ENCODE measurements around the gene TMOD3. TPM values are rescaled to one million over a fixed set of nuclear protein-coding genes. Genes with fewer than 3 reads are reported as not detected.
"Not testable (repeated sequence)": the region's sequence is repeated elsewhere in the genome, so short reads cannot be mapped to it uniquely, and the experiment has no call there.

Gene TMOD3
- total RNA-seq, 1 experiment from 2014 or later = 28.4 TPM

DNA sequence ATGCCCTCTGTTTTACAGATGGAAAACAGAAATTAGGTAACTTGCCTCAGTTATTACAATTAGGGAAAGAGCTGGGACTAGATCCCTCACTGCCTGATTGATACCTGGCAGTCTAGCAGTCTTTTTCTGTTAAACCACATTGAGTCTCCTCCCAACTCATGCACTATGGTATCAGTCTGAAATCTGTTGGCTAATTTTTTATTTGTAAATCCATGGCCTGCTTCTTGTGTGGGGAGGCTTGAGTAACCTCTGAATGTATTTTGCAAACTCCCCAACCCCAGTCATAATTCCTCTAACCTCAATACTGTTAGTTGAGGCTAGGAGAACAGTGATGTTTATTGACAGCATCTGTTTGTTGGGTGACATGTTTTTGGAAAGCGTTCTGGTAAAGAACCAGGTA, 35.9 kb downstream of the TMOD3 start:
- Histone ChIP-seq H3K36me3 (replicated peaks; ENCODE audit: control insufficient read depth, insufficient read depth, low read length) (peaks cover 2% of the 10 kb centered on the region; the same call in 1 of the 2 replicates), H3K27me3 (ENCODE audit: control insufficient read depth, insufficient read depth, low read length) (no peaks in the 10 kb centered on the region), H3K4me3 (ENCODE audit: insufficient read depth, low read depth, low read length) (no peak overlapping the region)
- DNase-seq = no peak

DNA sequence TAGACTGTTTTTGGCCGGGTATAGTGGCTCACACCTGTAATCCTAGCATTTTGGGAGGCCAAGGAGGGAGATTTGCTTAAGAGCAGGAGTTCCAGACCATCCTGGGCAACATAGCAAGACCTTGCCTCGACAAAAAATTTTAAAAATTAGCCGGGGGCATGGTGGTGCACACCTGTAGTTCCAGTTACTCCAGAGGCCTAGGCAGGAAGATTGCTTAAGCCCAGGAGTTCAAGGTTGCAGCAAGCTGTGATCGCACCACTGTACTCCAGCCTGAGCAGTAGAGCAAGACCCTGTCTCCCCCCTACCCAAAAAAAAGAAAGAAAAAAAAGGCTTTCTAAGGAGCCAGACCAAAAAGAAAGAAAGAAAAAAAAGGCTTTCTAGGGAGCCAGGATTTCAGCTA, 36.7 kb downstream of the TMOD3 start:
- no peak for DNase-seq
- Histone ChIP-seq H3K36me3 (replicated peaks; ENCODE audit: control insufficient read depth, insufficient read depth, low read length) (peaks cover 2% of the 10 kb centered on the region; the same call in 1 of the 2 replicates), H3K27me3 (ENCODE audit: control insufficient read depth, insufficient read depth, low read length) (no peaks in the 10 kb centered on the region), H3K4me3 (ENCODE audit: insufficient read depth, low read depth, low read length) (no peak overlapping the region)

DNA sequence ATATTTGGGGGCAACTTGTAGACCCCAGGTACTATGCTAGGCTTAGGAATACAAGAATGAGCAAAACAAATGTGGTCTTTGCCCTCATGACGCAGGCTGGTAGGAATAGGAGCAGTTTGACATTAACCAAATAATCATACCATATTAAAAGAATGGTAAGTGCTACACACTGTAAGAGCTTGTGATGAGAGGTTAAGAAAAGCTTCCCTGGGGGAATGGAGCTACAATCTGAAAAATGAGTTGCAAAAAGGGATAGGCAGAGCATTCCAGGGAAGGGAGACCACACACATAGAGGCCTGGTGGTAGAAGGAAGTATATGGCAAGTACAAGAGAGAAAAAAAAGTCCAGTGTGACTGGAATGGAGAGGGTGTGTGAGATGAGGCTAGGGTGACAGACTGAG, 37.3 kb downstream of the TMOD3 start:
- Histone ChIP-seq H3K27me3 (ENCODE audit: control insufficient read depth, insufficient read depth, low read length) (no peaks in the 10 kb centered on the region), H3K36me3 (replicated peaks; ENCODE audit: control insufficient read depth, insufficient read depth, low read length) (peaks cover 2% of the 10 kb centered on the region; the same call in 1 of the 2 replicates), H3K4me3 (ENCODE audit: insufficient read depth, low read depth, low read length) (no peak overlapping the region)
- no peak for DNase-seq

DNA sequence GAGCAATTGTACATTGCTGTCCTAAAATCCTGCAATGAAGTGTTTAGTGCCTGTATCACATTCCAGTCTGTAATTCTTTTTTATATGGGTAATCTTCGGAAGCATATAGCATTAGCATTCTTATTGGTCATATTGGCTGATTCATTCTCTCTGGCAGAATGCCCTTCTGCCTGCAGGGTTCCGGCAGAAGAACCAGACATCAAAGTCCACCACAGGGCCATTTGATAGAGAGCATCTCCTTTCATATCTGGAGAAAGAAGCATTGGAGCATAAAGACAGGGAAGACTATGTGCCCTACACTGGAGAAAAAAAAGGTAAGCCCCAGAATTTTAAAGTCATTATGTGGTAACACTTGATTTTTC, 39.6 kb downstream of the TMOD3 start:
- Histone ChIP-seq H3K36me3 (replicated peaks; ENCODE audit: control insufficient read depth, insufficient read depth, low read length) (no peaks in the 10 kb centered on the region), H3K4me3 (ENCODE audit: insufficient read depth, low read depth, low read length) (no peak overlapping the region), H3K27me3 (ENCODE audit: control insufficient read depth, insufficient read depth, low read length) (no peaks in the 10 kb centered on the region)
- no peak for DNase-seq

DNA sequence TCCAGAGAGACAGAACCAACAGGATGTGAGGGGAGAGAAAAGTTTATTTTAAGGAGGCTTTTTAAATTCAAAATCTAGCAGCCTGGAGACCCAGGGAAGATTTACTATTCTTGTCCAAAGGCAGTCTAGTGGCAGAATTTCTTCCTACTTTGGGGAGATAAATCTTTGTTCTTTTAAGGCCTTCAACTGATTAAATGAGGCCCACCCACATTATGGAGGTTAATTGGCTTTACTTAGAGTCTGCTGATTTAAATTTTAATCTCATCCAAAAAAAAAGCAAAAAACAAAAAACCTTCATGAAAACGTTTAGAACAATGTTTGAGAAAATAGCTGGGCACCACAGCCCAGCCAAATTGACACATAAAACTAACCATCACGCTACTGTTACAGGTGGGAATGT, 41.3 kb downstream of the TMOD3 start:
- DNase-seq = no peak
- Histone ChIP-seq H3K36me3 (replicated peaks; ENCODE audit: control insufficient read depth, insufficient read depth, low read length) (no peaks in the 10 kb centered on the region; the same call in 1 of the 2 replicates), H3K4me3 (ENCODE audit: insufficient read depth, low read depth, low read length) (no peak overlapping the region), H3K27me3 (ENCODE audit: control insufficient read depth, insufficient read depth, low read length) (no peaks in the 10 kb centered on the region)

DNA sequence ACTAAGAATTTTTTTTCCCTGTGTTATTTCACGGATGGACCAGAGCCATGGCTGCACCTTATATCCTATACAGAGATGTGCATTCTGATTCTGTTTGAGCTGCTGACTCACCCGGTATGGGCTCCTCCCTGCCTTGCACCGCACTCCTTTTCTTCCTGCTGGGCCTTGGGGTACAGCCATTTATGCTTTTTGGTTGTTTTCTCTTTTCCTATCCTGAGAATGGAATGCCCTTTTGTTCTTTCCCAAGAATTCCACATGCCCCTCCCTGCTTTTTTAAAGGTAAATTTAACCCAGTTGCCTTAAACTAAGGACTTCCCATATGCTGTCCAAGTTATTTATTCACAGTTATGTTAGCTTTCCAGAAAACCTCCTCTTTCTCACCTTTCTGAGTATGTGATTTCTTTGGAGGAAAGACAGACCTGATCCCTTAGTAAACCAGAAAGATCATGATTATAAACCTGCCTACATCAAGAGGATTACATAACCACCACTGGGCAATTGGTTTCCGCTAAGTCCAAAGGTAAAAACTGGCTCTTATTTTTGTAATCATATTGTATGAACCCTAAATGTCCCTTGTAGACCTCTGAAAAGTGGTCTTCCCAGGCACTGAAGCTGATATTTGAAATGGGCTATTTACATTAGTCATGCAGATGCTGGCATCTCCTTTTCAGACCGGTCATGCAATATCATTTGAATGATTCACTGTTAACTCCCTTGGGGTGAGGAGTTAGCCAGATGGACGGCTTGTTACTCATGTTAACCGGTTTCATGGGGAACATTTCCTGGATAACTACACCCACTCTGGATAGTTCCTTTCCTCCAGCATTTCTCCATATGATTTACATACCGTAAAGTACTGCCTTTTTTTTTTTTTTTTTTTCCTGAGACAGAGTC, 45.5 kb downstream of the TMOD3 start:
- no peak overlapping the region for H3K4me3 ChIP-seq (ENCODE audit: insufficient read depth, low read depth, low read length)
- no peaks in the 10 kb centered on the region for H3K27me3 ChIP-seq (ENCODE audit: control insufficient read depth, insufficient read depth, low read length)
- DNase-seq = no peak
- no peaks in the 10 kb centered on the region; the same call in 1 of the 2 replicates for H3K36me3 ChIP-seq (replicated peaks; ENCODE audit: control insufficient read depth, insufficient read depth, low read length)

DNA sequence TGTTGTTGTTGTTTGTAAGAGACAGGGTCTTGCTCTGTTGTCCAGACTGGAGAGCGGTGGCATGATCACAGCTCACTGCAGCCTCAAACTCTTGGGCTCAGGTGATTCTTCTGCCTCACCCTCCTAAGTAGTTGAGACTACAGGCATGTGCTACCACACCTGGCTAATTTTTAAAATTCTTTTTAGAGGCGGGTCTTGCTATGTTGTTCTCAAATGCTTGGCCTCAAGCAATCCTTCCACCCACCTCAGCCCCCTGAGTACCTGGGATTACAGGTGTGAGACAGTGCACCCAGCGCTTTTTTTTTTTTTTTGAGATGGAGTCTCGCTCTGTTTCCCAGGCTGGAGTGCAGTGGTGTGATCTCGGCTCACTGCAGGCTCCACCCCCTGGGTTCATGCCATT, 46.7 kb downstream of the TMOD3 start:
- Histone ChIP-seq H3K4me3 (ENCODE audit: insufficient read depth, low read depth, low read length) (no peak overlapping the region), H3K27me3 (ENCODE audit: control insufficient read depth, insufficient read depth, low read length) (no peaks in the 10 kb centered on the region), H3K36me3 (replicated peaks; ENCODE audit: control insufficient read depth, insufficient read depth, low read length) (no peaks in the 10 kb centered on the region; the same call in 1 of the 2 replicates)
- no peak for DNase-seq

DNA sequence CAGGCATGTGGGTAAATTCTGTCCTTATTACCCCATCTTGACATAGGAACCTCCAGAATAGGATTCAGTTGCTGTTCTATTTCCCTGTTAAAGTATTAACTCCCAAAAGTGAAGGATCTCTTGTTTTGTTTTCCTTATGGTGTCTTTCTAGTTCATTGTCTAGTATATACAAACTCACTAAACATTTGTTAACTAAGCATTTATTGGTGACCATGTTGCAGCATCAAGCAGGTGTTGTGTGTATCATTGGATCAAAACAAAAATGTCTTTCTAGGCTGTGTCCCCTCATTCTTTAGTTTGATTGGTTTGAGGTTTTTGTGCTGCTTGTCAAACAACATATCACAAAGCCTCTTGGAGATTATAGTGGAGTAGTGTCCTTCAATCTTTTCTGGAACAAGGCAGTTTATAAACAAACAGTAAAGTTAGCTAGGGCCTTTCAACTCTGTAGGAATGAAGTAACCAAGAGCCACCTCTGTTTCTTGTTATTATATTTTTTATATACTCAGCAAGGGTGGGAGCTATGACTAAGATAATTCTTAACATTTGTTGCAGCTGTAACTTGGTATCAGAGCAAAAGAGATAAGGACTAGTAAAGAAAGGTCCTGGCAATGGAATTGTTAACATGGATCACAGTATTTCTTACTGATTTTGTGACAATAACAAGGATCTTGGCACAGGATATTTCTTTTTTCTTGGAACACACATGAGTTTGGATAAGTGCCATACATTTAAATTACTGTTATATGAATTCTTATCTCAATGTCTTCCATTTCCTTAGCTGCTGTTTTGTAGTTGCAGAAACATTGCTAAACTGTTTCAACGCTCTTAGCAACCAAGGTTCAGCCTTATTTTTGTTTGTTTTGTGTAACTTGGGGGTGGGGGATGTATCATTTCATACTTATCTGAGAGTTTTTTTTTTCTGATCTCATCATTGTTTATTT, 49.3 kb downstream of the TMOD3 start:
- no peaks in the 10 kb centered on the region; the same call in 1 of the 2 replicates for H3K36me3 ChIP-seq (replicated peaks; ENCODE audit: control insufficient read depth, insufficient read depth, low read length)
- no peaks in the 10 kb centered on the region for H3K27me3 ChIP-seq (ENCODE audit: control insufficient read depth, insufficient read depth, low read length)
- no peak for DNase-seq
- H3K4me3 ChIP-seq (ENCODE audit: insufficient read depth, low read depth, low read length) = no peak overlapping the region

DNA sequence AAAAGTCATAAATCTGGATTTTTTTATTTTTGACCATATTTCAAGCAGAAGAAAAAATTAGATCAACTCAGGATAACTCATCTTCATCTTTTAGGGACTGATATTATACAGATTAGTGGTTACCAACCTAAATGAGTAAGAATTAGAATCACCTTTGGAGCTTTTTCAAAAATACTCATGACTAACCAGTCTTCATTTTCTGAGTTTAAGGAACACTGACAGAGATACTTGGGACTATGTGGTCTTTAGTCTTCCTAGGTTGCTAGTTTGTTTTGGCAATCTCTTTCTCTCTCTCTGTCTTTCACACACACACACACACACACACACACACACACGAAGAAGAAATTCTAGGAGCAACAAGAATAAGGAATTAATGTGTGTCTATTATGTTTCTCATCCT, 50.1 kb downstream of the TMOD3 start:
- Histone ChIP-seq H3K4me3 (ENCODE audit: insufficient read depth, low read depth, low read length) (no peak overlapping the region), H3K27me3 (ENCODE audit: control insufficient read depth, insufficient read depth, low read length) (no peaks in the 10 kb centered on the region), H3K36me3 (replicated peaks; ENCODE audit: control insufficient read depth, insufficient read depth, low read length) (no peaks in the 10 kb centered on the region; the same call in 1 of the 2 replicates)
- DNase-seq = no peak

DNA sequence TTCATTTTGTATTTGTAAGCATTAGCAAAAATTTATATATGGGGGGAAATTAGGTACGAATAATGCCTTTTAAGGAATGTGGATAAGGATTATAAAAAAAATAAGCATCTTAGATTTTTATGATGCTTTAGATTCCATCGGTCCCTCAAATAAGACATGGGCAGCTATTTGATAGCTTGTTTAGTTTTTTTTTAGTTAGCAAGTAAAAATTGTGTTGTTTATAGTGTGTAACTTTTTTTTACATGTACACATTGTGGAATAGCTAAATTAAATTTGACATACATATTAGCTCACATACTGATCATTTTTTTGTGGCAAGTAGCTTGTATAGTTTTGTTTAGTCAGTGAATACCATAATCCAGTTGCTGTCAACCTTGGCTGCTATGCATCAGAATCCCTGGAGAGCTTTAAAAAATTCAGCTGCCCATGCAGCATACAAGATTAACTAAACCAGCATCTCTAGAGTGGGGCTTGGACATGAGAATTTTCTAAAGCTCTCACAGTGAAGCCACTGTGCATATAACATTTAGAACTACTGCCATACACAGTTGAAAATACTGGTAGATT, 53.9 kb downstream of the TMOD3 start:
- Histone ChIP-seq H3K36me3 (replicated peaks; ENCODE audit: control insufficient read depth, insufficient read depth, low read length) (no peaks in the 10 kb centered on the region), H3K27me3 (ENCODE audit: control insufficient read depth, insufficient read depth, low read length) (no peaks in the 10 kb centered on the region), H3K4me3 (ENCODE audit: insufficient read depth, low read depth, low read length) (no peak overlapping the region)
- DNase-seq = no peak

DNA sequence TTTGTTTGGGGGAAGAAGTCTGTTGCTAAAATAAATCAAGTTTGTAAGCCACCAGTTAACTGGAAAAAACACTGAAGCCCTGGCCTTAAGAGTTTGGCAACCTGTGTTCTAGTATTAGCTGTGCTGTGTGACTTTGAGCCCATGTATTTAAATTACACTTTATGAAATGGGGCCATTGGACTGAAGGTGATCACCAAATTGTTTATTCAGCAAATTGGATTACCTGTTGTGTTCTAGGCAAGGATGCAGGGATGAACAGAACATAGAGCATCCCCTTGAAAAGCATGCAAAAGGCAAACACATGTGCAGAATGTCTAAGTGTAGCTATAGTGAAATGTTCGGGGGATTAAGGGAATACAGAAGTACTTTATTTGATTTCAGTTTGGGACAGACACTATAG, 54.6 kb downstream of the TMOD3 start:
- no peak overlapping the region for H3K4me3 ChIP-seq (ENCODE audit: insufficient read depth, low read depth, low read length)
- no peaks in the 10 kb centered on the region for H3K27me3 ChIP-seq (ENCODE audit: control insufficient read depth, insufficient read depth, low read length)
- no peaks in the 10 kb centered on the region for H3K36me3 ChIP-seq (replicated peaks; ENCODE audit: control insufficient read depth, insufficient read depth, low read length)
- DNase-seq = no peak

DNA sequence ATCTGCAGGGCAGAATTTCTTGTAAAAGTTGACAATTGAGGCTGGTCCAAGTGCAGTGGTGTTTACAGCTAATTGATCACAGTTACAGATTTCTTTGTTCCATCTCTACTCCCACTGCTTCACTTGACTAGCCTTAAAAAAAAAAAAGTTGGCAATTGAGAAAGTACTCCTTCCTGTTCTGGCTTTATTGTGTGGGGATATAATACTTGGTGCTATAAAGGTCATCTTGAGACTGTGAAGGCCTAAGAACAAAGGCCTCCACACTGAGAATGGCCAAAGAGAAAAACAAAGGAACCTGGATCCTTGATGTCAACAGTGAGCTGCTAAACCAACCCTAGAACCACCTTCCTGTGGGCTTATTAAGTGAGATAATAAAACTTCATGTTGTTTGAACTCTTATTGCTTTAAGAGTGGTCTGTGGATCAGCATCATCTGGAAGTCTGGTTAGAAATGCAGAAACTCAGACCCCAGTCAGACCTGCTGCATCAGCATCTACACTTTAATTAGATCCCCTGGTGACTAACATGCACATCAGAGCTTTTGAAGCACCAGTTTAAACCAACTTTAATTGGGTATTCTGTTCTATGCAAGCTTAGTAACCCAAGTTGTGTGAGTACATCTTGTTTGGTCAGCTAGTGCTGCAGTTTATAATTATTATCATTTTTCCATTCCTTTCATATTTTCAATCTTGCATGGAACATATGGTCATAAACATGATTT, 55.2 kb downstream of the TMOD3 start:
- H3K36me3 ChIP-seq (replicated peaks; ENCODE audit: control insufficient read depth, insufficient read depth, low read length) = no peaks in the 10 kb centered on the region
- no peaks in the 10 kb centered on the region for H3K27me3 ChIP-seq (ENCODE audit: control insufficient read depth, insufficient read depth, low read length)
- DNase-seq = no peak
- no peak overlapping the region for H3K4me3 ChIP-seq (ENCODE audit: insufficient read depth, low read depth, low read length)

DNA sequence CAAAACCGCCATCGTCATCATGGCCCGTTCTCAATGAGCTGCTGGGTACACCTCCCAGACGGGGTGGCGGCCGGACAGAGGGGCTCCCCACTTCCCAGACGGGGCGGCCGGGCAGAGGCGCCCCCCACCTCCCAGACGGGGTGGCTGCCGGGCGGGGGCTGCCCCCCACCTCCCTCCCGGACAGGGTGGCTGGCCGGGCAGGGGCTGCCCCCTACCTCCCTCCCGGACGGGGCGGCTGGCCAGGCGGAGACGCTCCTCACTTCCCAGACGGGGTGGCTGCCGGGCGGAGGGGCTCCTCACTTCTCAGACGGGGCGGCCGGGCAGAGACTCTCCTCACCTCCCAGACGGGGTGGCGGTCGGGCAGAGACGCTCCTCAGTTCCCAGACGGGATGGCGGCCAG, 56.3 kb downstream of the TMOD3 start:
- not testable (repeated sequence) for H3K36me3 ChIP-seq (replicated peaks; ENCODE audit: control insufficient read depth, insufficient read depth, low read length); H3K4me3 ChIP-seq (ENCODE audit: insufficient read depth, low read depth, low read length); H3K27me3 ChIP-seq (ENCODE audit: control insufficient read depth, insufficient read depth, low read length); DNase-seq

Data from H7 (cell line).